ENCODE results near the gene TRAF4. TPM values are rescaled to one million over a fixed set of nuclear protein-coding genes. Genes with fewer than 3 reads are reported as not detected.
"Not testable (repeated sequence)": the region's sequence is repeated elsewhere in the genome, so short reads cannot be mapped to it uniquely, and the experiment has no call there.

The TRAF4 gene
- total RNA-seq, 3 donors from 2014 or later: 66.0 to 166 (median 126) TPM

DNA sequence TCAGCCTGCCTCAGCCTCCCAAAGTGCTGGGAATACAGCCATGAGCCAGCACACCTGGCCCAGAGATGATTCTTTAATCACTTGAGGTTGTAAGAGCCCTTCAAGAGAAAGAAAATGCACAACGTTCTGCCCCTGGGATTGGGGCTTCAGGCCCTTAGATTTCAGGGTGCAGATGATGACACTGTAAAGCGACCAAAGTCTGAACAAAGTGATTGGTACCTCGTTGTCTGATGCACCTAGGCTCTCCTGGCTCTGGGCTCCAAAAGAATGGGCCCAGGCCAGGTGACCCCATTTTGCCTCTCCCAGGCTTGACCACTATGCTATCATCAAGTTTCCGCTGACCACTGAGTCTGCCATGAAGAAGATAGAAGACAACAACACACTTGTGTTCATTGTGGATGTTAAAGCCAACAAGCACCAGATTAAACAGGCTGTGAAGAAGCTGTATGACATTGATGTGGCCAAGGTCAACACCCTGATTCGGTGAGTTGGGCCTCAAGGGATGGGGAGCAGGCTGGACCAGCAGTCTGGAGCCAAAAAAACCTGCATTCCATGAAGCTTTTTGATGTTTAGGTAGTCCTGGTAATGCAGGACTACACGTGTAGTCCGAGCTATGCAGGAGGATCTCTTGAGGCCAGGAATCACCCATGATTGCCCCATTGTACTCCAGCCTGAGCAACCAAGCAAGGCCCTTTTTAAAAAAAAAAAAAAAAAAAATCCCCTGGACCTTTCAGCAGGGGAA is 21.2 kb upstream of the TRAF4 start:
- H3K4me1 ChIP-seq (ENCODE audit: low read depth): peaks cover 56% of the 10 kb centered on the region
- TF ChIP-seq, protein P1, sequence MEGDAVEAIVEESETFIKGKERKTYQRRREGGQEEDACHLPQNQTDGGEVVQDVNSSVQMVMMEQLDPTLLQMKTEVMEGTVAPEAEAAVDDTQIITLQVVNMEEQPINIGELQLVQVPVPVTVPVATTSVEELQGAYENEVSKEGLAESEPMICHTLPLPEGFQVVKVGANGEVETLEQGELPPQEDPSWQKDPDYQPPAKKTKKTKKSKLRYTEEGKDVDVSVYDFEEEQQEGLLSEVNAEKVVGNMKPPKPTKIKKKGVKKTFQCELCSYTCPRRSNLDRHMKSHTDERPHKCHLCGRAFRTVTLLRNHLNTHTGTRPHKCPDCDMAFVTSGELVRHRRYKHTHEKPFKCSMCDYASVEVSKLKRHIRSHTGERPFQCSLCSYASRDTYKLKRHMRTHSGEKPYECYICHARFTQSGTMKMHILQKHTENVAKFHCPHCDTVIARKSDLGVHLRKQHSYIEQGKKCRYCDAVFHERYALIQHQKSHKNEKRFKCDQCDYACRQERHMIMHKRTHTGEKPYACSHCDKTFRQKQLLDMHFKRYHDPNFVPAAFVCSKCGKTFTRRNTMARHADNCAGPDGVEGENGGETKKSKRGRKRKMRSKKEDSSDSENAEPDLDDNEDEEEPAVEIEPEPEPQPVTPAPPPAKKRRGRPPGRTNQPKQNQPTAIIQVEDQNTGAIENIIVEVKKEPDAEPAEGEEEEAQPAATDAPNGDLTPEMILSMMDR (IDR thresholded peaks at IDR 0.05): no peak
- no peak overlapping the region for H3K4me3 ChIP-seq
- no peaks in the 10 kb centered on the region for H3K9me3 ChIP-seq
- H3K36me3 ChIP-seq (ENCODE audit: low read depth): peaks cover 8% of the 10 kb centered on the region
- intact Hi-C loops (cut with DNase I, micrococcal nuclease): no loop called here
- ATAC-seq (no peak), DNase-seq (no peak)

DNA sequence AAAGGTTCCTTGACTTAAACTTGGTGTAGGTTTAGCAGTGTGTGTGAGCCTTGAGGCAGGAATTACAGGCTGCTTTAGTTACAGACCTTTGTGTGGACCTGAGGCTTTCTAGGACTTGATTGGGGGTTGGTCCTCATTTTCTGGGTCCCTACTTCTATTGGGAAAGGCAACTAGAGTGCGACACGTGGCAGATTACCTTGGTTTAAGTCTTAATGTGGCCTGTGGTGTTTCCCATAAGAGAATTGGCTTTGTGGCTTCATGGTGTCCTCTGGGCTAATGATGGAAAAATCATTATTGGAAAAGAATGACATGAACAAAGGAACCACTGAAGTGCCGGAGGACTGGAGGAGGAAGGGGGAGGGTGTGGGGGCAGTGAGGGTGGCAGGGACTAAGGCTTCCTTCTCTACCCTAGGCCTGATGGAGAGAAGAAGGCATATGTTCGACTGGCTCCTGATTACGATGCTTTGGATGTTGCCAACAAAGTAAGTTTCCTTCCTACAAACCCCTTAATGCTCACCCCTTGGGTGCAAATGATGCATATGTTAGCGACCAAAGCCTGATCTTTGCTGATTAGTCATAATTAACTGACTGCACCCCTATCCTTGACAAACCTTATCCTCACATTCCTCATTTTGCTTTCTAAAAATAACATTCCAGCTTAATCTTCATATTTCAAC is 20.5 kb upstream of the TRAF4 start:
- intact Hi-C loops (cut with DNase I, micrococcal nuclease): no loop called here
- TF ChIP-seq, protein P1 (IDR thresholded peaks at IDR 0.05): no peak
- peaks cover 59% of the 10 kb centered on the region for H3K4me1 ChIP-seq (ENCODE audit: low read depth)
- H3K36me3 ChIP-seq (ENCODE audit: low read depth): peaks cover 8% of the 10 kb centered on the region
- ATAC-seq: no peak
- no peaks in the 10 kb centered on the region for H3K9me3 ChIP-seq
- H3K4me3 ChIP-seq: no peak overlapping the region
- DNase-seq: no peak

DNA sequence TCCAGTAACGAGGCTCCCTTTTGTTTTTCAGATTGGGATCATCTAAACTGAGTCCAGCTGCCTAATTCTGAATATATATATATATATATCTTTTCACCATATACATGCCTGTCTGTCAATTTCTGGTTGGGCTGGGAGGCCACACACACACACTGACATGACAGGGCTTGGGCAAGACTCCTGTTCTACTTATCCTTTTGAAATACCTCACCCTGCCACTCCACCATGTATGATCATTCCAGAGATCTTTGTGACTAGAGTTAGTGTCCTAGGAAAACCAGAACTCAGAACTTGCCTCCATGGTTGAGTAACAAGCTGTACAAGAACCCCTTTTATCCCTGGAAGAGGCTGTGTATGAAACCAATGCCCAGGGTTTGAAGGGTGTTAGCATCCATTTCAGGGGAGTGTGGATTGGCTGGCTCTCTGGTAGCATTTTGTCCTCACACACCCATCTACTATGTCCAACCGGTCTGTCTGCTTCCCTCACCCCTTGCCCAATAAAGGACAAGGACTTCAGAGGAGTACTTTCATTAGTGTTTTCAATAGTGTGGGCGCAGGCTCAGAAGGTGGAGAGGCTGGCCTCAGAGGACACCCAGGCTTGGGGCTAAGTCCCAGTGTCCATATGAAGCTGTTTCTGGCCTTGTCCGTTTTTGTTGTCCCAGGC is 19.8 kb upstream of the TRAF4 start:
- H3K4me3 ChIP-seq; H3K9me3 ChIP-seq; ATAC-seq; intact Hi-C loops (cut with DNase I, micrococcal nuclease); DNase-seq: not testable (repeated sequence)
- Histone ChIP-seq H3K36me3 (ENCODE audit: low read depth) (peaks cover 12% of the 10 kb centered on the region), H3K4me1 (ENCODE audit: low read depth) (peaks cover 56% of the 10 kb centered on the region)

DNA sequence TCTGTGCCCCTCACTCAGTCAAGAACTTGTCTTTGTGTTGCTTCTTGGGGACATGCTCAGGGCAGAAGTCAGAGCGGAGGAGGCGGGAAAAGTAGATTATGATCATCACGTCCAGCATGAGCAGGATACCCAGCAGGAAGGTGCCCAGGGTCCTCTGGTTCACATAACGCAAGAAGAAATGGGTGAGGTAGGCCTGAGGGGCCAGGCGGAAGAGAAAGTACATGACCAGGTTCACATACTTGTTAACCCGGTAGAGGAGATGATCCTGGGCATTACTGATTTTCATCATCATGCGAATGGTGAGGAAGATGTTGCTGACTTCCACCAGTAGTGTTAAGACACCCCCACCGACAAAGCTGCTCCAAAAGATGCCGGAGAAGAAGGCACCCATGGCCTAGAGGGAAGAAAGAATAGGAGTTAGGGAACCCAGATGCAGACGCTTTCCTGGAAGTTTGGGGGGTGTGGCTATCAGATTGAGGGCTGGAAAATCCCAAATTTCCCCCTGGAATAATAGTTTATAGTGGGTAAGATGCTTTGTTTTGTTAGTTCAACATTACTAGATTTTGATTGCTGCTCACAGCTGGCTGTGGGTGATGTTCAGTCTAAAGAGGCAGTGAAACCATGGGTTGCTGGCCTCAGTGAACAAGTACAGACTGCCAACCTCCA is 19.2 kb upstream of the TRAF4 start:
- peak in 1 of 3 donors; percentile 36 for DNase-seq
- intact Hi-C loops (cut with DNase I, micrococcal nuclease): no loop called here
- Histone ChIP-seq H3K4me3 (no peak overlapping the region), H3K9me3 (no peaks in the 10 kb centered on the region), H3K36me3 (ENCODE audit: low read depth) (peaks cover 10% of the 10 kb centered on the region), H3K4me1 (ENCODE audit: low read depth) (peaks cover 57% of the 10 kb centered on the region)
- TF ChIP-seq, protein P1 (IDR thresholded peaks at IDR 0.05): no peak
- ATAC-seq: no peak

DNA sequence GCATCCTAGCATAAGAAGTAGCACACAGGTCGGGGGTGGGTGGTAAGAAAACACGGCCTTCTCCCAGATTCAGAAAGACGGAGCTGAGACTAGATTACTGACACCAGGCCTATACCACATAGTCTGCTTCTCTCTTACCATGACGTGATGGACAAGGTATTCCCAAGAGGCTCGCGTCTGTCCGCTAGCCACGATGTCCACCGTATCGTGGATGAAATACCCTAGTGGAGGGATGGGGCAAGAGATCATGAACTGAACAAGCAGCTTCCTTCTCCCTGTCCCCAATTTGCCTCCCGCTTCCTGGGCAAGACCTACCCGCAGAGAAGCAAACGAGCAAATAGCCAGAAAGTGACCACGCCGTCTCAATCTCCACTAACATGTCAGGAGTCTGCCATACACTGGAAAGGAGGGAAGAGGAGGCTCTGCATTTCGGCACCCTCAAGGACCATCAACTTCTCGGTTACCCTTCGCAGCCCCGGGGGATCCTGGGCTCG is 18.6 kb upstream of the TRAF4 start:
- intact Hi-C loops (cut with DNase I, micrococcal nuclease): no loop called here
- Histone ChIP-seq H3K4me3 (no peak overlapping the region), H3K9me3 (no peaks in the 10 kb centered on the region), H3K36me3 (ENCODE audit: low read depth) (peaks cover 9% of the 10 kb centered on the region), H3K4me1 (ENCODE audit: low read depth) (peaks cover 60% of the 10 kb centered on the region)
- ATAC-seq (no peak), DNase-seq (no peak)
- TF ChIP-seq, protein P1 (IDR thresholded peaks at IDR 0.05): no peak

Measured in mucosa of descending colon (tissue), 3 donors.